OCI-LY7 (cell line): Measurements from ENCODE around the gene ROPN1L. TPM values are rescaled to one million over a fixed set of nuclear protein-coding genes. Genes with fewer than 3 reads are reported as not detected.

ENCODE experiments used
- BruUV-seq: library from RNA; stranded (reverse); fragments of 400-500 nt; replicated peaks from 2 replicates; lab custom pipeline; 2021; lab: Mats Ljungman, UMichigan
- CTCF ChIA-PET: fragments of 300-600 bp; sonication (Branson Sonifier 250); formaldehyde crosslinking; loops from one replicate; lab custom pipeline; 2022; ENCODE audit warnings: antibody characterized with exemption; ENCODE audit not compliant: unreplicated experiment; lab: Charles Lee
- POLR2A ChIA-PET: fragments of 300-600 bp; sonication (Branson Sonifier 250); formaldehyde crosslinking; loops from one replicate; lab custom pipeline; 2022; ENCODE audit warnings: antibody characterized with exemption; lab: Charles Lee
- DNase-seq: peaks from one replicate; pipeline ENCODE4 v3.0.0-alpha.2; 2015; ENCODE audit warnings: low spot score
- H2AFZ ChIP-seq: fragments of 200-600 bp; sonication (generic), shearing (Covaris generic); 2 replicates; pipeline ENCODE4 v1.6.1; 2014; ENCODE audit warnings: mild to moderate bottlenecking, antibody characterized with exemption, low read length, moderate library complexity
- H3K27ac ChIP-seq: fragments of 200-600 bp; sonication (generic); 2 replicates; pipeline ENCODE4 v1.5.1; 2014; ENCODE audit warnings: mixed run types, low read depth, mild to moderate bottlenecking, moderate library complexity, low read length, inconsistent platforms; ENCODE audit not compliant: poor library complexity, severe bottlenecking
- H3K36me3 ChIP-seq: fragments of 200-600 bp; sonication (generic); 2 replicates; pipeline ENCODE4 v1.6.1; 2014; ENCODE audit warnings: mild to moderate bottlenecking, antibody characterized with exemption, low read length, moderate library complexity, mixed read lengths; ENCODE audit not compliant: insufficient read depth
- H3K4me1 ChIP-seq: fragments of 200-600 bp; sonication (generic); 2 replicates; pipeline ENCODE4 v1.5.1; 2014; ENCODE audit warnings: mild to moderate bottlenecking, low read length; ENCODE audit not compliant: insufficient read depth, poor library complexity, severe bottlenecking
- H3K4me2 ChIP-seq: fragments of 200-600 bp; sonication (generic); 2 replicates; pipeline ENCODE4 v1.6.1; 2014; ENCODE audit warnings: mild to moderate bottlenecking, low read length
- H3K4me3 ChIP-seq: fragments of 200-600 bp; sonication (generic); 2 replicates; pipeline ENCODE4 v1.5.1; 2014; ENCODE audit warnings: mild to moderate bottlenecking, low read depth, low read length; ENCODE audit not compliant: poor library complexity, severe bottlenecking
- H3K79me2 ChIP-seq: fragments of 200-600 bp; sonication (generic); 2 replicates; pipeline ENCODE4 v1.6.1; 2016; ENCODE audit warnings: low read depth, mild to moderate bottlenecking, low read length, moderate library complexity, mixed read lengths; ENCODE audit not compliant: insufficient read depth
- H3K9me2 ChIP-seq: fragments of 200-600 bp; sonication (generic); 2 replicates; pipeline ENCODE4 v1.6.1; 2016; ENCODE audit warnings: mild to moderate bottlenecking, low read length, mixed read lengths; ENCODE audit not compliant: insufficient read depth
- H3K9me3 ChIP-seq: fragments of 200-600 bp; sonication (generic); 2 replicates; pipeline ENCODE4 v1.6.1; 2014; ENCODE audit warnings: mild to moderate bottlenecking, mixed run types, low read length, mixed read lengths
- H4K20me1 ChIP-seq: fragments of 200-600 bp; sonication (generic); 2 replicates; pipeline ENCODE4 v1.6.1; 2014; ENCODE audit warnings: mild to moderate bottlenecking, antibody characterized with exemption, low read length, moderate library complexity, mixed read lengths; ENCODE audit not compliant: insufficient read depth
- EZH2phosphoT487 ChIP-seq: fragments of 200-600 bp; sonication (generic); IDR thresholded peaks from 2 replicates; pipeline ENCODE4 v1.6.1; 2018; ENCODE audit warnings: low read depth, borderline replicate concordance, mild to moderate bottlenecking, mixed run types, antibody characterized with exemption, low read length, moderate library complexity, mixed read lengths
- intact Hi-C: fragments of 100-400 bp; cut with micrococcal nuclease; formaldehyde crosslinking; loops from one replicate; pipeline ENCODE4 v1.10.0; 2022; ENCODE audit not compliant: unreplicated experiment
- total RNA-seq, 2 experiments: library from RNA; depleted of rRNA in 1 of 2; stranded (reverse); fragments of >200 nt in 1 of 2; shearing (Covaris generic) in 1 of 2; gene quantifications; 2 replicates each; pipeline ENCODE4 v1.2.3, GENCODE V29; 2014 to 2022
- TF ChIP-seq, protein P1 (sequence below): fragments of 200-600 bp; sonication (generic); conservative IDR thresholded peaks from 2 replicates; pipeline ENCODE4 v1.5.1; 2014; ENCODE audit warnings: mild to moderate bottlenecking, antibody characterized with exemption, low read length, moderate library complexity, mixed read lengths

ROPN1L gene
- total RNA-seq, 2 experiments from 2014 or later, result 0.35 to 0.36 TPM

DNA sequence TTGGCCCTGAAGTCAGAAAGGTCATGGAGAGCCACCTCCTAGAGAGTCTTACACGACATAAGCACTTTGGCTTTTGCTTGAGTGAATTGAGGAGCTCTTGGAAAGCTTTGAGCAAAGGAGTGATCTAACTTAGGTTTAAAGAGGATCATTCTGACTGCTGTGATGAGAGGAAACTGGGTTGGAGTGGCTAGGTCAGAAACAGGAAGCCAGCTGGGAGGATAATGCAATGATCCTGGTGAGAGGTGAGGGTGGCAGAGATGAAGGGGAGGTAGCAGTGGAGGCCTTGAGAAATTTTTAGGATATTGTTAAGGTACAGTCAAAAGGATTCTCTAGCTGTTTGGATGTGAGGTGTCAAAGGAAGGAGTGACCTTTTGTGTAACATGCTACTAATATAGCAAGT lies 32.2 kb upstream of the ROPN1L start:
- intact Hi-C loops, result no loop called here
- DNase-seq, result no peak
- no TSS peak for BruUV-seq
- no peak overlapping the region for H3K4me2 ChIP-seq
- no peaks in the 10 kb centered on the region for H3K9me3 ChIP-seq
- peaks cover 99% of the 10 kb centered on the region for H3K36me3 ChIP-seq
- CTCF ChIA-PET, result no interaction called here
- no peak overlapping the region for H3K4me3 ChIP-seq
- H3K4me1 ChIP-seq, result no peaks in the 10 kb centered on the region
- POLR2A ChIA-PET, result no interaction called here
- no peaks in the 10 kb centered on the region for H3K79me2 ChIP-seq
- H4K20me1 ChIP-seq, result no peaks in the 10 kb centered on the region
- no peaks in the 10 kb centered on the region for H3K9me2 ChIP-seq
- H2AFZ ChIP-seq, result no peak overlapping the region
- TF ChIP-seq EZH2phosphoT487, result no peak
- TF ChIP-seq, protein P1, sequence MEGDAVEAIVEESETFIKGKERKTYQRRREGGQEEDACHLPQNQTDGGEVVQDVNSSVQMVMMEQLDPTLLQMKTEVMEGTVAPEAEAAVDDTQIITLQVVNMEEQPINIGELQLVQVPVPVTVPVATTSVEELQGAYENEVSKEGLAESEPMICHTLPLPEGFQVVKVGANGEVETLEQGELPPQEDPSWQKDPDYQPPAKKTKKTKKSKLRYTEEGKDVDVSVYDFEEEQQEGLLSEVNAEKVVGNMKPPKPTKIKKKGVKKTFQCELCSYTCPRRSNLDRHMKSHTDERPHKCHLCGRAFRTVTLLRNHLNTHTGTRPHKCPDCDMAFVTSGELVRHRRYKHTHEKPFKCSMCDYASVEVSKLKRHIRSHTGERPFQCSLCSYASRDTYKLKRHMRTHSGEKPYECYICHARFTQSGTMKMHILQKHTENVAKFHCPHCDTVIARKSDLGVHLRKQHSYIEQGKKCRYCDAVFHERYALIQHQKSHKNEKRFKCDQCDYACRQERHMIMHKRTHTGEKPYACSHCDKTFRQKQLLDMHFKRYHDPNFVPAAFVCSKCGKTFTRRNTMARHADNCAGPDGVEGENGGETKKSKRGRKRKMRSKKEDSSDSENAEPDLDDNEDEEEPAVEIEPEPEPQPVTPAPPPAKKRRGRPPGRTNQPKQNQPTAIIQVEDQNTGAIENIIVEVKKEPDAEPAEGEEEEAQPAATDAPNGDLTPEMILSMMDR, result no peak
- no peak overlapping the region for H3K27ac ChIP-seq

DNA sequence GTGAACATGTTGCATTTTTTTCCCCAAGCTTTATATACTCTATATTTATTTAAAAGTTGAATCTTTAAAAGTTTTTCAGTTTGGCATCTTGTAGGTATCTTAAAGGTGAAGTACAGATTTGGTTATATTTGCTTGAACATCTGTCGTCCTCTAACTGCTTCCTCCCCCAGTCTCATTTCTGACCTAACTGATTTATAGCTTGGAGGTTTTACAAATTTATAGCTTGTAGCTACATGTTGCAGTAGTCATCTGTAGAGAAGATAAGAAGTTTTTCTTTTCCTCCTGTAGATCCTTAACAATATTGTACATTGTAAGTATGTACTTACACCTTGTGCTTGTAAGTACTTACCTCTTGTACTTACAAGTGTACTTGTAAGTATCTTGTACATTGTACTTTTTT lies 31.0 kb upstream of the ROPN1L start:
- ChIA-PET POLR2A (interaction anchor here (0.6 kb wide), 1 partner anchor 257 kb away, joined by 3 read pairs; no protein-coding TSS in a partner anchor), CTCF (no interaction called here)
- DNase-seq, result no peak
- no peak overlapping the region for H3K4me3 ChIP-seq
- no peaks in the 10 kb centered on the region for H4K20me1 ChIP-seq
- H3K9me3 ChIP-seq, result no peaks in the 10 kb centered on the region
- intact Hi-C loops, result no loop called here
- H3K36me3 ChIP-seq, result peaks cover 99% of the 10 kb centered on the region
- no peaks in the 10 kb centered on the region for H3K9me2 ChIP-seq
- TF ChIP-seq EZH2phosphoT487, result no peak
- TF ChIP-seq, protein P1, result no peak
- no peak overlapping the region for H3K4me2 ChIP-seq
- BruUV-seq, result no TSS peak
- H3K27ac ChIP-seq, result no peak overlapping the region
- H3K4me1 ChIP-seq, result no peaks in the 10 kb centered on the region
- no peak overlapping the region for H2AFZ ChIP-seq
- no peaks in the 10 kb centered on the region for H3K79me2 ChIP-seq

DNA sequence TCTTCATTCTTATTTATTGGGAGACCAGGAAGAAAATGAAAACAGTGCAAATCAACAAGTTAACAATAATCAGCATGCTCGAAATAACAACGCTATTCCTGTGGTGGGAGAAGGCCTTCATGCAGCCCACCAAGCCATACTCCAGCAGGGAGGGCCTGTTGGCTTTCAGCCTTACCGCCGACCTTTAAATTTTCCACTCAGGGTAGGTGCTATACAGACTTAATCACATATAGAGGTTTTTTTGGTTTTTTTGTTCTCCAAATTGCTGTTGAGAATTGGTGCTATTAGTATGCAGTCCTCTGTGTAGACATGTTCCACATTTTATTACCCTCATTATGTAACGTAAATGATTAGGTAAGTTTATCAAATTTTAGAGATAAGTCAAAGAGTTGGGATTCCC lies 30.3 kb upstream of the ROPN1L start:
- Histone ChIP-seq H3K27ac (no peak overlapping the region), H2AFZ (no peak overlapping the region), H3K4me2 (no peak overlapping the region), H3K36me3 (peaks cover 99% of the 10 kb centered on the region), H3K4me3 (no peak overlapping the region), H4K20me1 (no peaks in the 10 kb centered on the region), H3K4me1 (no peaks in the 10 kb centered on the region), H3K9me2 (no peaks in the 10 kb centered on the region), H3K9me3 (no peaks in the 10 kb centered on the region), H3K79me2 (no peaks in the 10 kb centered on the region)
- intact Hi-C loops, result no loop called here
- no peak for TF ChIP-seq EZH2phosphoT487
- TF ChIP-seq, protein P1, result no peak
- DNase-seq, result no peak
- POLR2A ChIA-PET, result no interaction called here
- BruUV-seq, result no TSS peak
- CTCF ChIA-PET, result no interaction called here
